Lung microvascular endothelial cell (primary cell): ENCODE data around the gene SIL1. TPM values are rescaled to one million over a fixed set of nuclear protein-coding genes. Genes with fewer than 3 reads are reported as not detected.
"Not testable (repeated sequence)": the region's sequence is repeated elsewhere in the genome, so short reads cannot be mapped to it uniquely, and the experiment has no call there.

ENCODE experiments used
- DNase-seq, 2 donors: peaks; one replicate each; pipeline versions ENCODE4 v3.0.0 to v3.0.0-alpha.2; 2010; ENCODE audit warnings: low read depth in 2 of 2
- total RNA-seq: library from RNA; depleted of rRNA; stranded (reverse); fragments of >200 nt; gene quantifications from 2 replicates; pipeline ENCODE4 v1.2.1, GENCODE V29; 2014

SIL1 gene
- total RNA-seq, 1 donor from 2014 or later = 55.4 TPM

GRCh38 chr5:139112362-139112761 lies 85.8 kb downstream of the SIL1 start:
- DNase-seq = not testable (repeated sequence)

- no peak for DNase-seq
Observed at GRCh38 chr5:139110526-139111168, 87.5 kb downstream of the SIL1 start.

- peak in 1 of 2 donors; percentile 57 for DNase-seq
Observed at GRCh38 chr5:139108063-139108824, 89.9 kb downstream of the SIL1 start.

GRCh38 chr5:139105621-139106071 lies 92.5 kb downstream of the SIL1 start:
- DNase-seq = no peak

- no peak for DNase-seq
Observed at GRCh38 chr5:139104577-139105276, 93.4 kb downstream of the SIL1 start.

GRCh38 chr5:139103762-139104161 lies 94.4 kb downstream of the SIL1 start:
- DNase-seq = no peak

- DNase-seq = peak in 1 of 2 donors; percentile 16
Observed at GRCh38 chr5:139100825-139101224, 97.3 kb downstream of the SIL1 start.

- DNase-seq = peak in 1 of 2 donors; percentile 61
Observed at GRCh38 chr5:139094154-139095131, 103.7 kb downstream of the SIL1 start.

GRCh38 chr5:139092741-139093343 lies 105.3 kb downstream of the SIL1 start:
- DNase-seq = no peak

- DNase-seq = peak in 1 of 2 donors; percentile 30
Observed at GRCh38 chr5:139091439-139092156, 106.6 kb downstream of the SIL1 start.

GRCh38 chr5:139090581-139090980 lies 107.6 kb downstream of the SIL1 start:
- no peak for DNase-seq

- DNase-seq = peak; percentile 24 to 63
Observed at GRCh38 chr5:139088024-139088423, 110.1 kb downstream of the SIL1 start.

GRCh38 chr5:139082813-139083498 lies 115.2 kb downstream of the SIL1 start:
- DNase-seq = no peak

- no peak for DNase-seq
Observed at GRCh38 chr5:139079991-139080610, 118.1 kb downstream of the SIL1 start.

GRCh38 chr5:139079225-139079990 lies 118.8 kb downstream of the SIL1 start:
- no peak for DNase-seq

- no peak for DNase-seq
Observed at GRCh38 chr5:139078345-139078744, 119.8 kb downstream of the SIL1 start.

- no peak for DNase-seq
Observed at GRCh38 chr5:139077899-139078298, 120.3 kb downstream of the SIL1 start.

- DNase-seq = no peak
Observed at GRCh38 chr5:139076111-139076510, 122.1 kb downstream of the SIL1 start.
